SU-DHL-6 (cell line): Measurements from ENCODE around the gene MAST1.
A peak's percentile ranks its signal among the peaks of the same experiment; 100 is the strongest.

Experiments used
- H2AFZ ChIP-seq: fragments of 200-600 bp; sonication (generic); 2 replicates; pipeline ENCODE4 v1.6.1; 2014; ENCODE audit warnings: low read depth, mild to moderate bottlenecking, moderate library complexity, mixed read lengths, antibody characterized with exemption, low read length; ENCODE audit not compliant: severe bottlenecking
- H3F3A ChIP-seq: fragments of 200-600 bp; shearing (Covaris generic); 2 replicates; pipeline ENCODE4 v1.6.0; 2016; ENCODE audit warnings: antibody characterized with exemption, mild to moderate bottlenecking; ENCODE audit not compliant: insufficient read depth
- H3K27ac ChIP-seq: fragments of 200-600 bp; sonication (generic); 2 replicates; pipeline ENCODE4 v1.5.1; 2016; ENCODE audit warnings: low read depth, mild to moderate bottlenecking, low read length, moderate library complexity, mixed read lengths
- H3K27me3 ChIP-seq: fragments of 200-600 bp; sonication (generic), shearing (Covaris generic); 2 replicates; pipeline ENCODE4 v1.6.0; 2014; ENCODE audit warnings: mild to moderate bottlenecking, low read length
- H3K36me3 ChIP-seq: fragments of 200-600 bp; sonication (generic); 2 replicates; pipeline ENCODE4 v1.6.1; 2014; ENCODE audit warnings: mild to moderate bottlenecking, low read length, mixed read lengths
- H3K4me2 ChIP-seq: fragments of 300-600, 200-600 bp; shearing (Covaris generic), sonication (generic); 2 replicates; pipeline ENCODE4 v1.6.0; 2014; ENCODE audit warnings: low read length, low read depth, mild to moderate bottlenecking; ENCODE audit not compliant: poor library complexity, severe bottlenecking
- H3K4me3 ChIP-seq: fragments of 200-600 bp; sonication (generic); 2 replicates; pipeline ENCODE4 v1.5.1; 2014; ENCODE audit warnings: antibody characterized with exemption, low read length, mild to moderate bottlenecking, mixed read lengths; ENCODE audit not compliant: insufficient read depth, poor library complexity, severe bottlenecking
- H3K79me2 ChIP-seq: fragments of 200-600 bp; sonication (generic); 2 replicates; pipeline ENCODE4 v1.6.1; 2014; ENCODE audit warnings: mild to moderate bottlenecking, low read length, moderate library complexity; ENCODE audit not compliant: insufficient read depth
- H3K9ac ChIP-seq: fragments of 200-600 bp; sonication (generic); 2 replicates; pipeline ENCODE4 v1.7.0; 2014; ENCODE audit warnings: mild to moderate bottlenecking, low read length
- H3K9me2 ChIP-seq: fragments of 200-600 bp; sonication (generic); replicated peaks from 2 replicates; pipeline ENCODE4 v1.6.1; 2014; ENCODE audit warnings: low read length; ENCODE audit not compliant: insufficient read depth
- H3K9me3 ChIP-seq: fragments of 200-600 bp; sonication (generic); 2 replicates; pipeline ENCODE4 v1.6.1; 2014; ENCODE audit warnings: low read length, mixed read lengths; ENCODE audit not compliant: insufficient read depth
- H4K20me1 ChIP-seq: fragments of 200-600 bp; sonication (generic); 2 replicates; pipeline ENCODE4 v1.6.1; 2014; ENCODE audit warnings: low read depth, mild to moderate bottlenecking, antibody characterized with exemption, low read length, moderate library complexity, mixed read lengths
- EZH2phosphoT487 ChIP-seq: fragments of 200-600 bp; sonication (generic), shearing (Covaris generic); conservative IDR thresholded peaks from 2 replicates; pipeline ENCODE4 v1.6.1; 2018; ENCODE audit warnings: mild to moderate bottlenecking, antibody characterized with exemption, low read length, moderate library complexity, mixed read lengths
- TF ChIP-seq, protein P1 (sequence below): fragments of 200-600 bp; sonication (generic); IDR thresholded peaks from one replicate; pipeline ENCODE4 v1.5.1; 2017; ENCODE audit warnings: antibody characterized with exemption, mild to moderate bottlenecking, low read length, moderate library complexity; ENCODE audit not compliant: insufficient read depth, poor library complexity, severe bottlenecking

The MAST1 gene

DNA sequence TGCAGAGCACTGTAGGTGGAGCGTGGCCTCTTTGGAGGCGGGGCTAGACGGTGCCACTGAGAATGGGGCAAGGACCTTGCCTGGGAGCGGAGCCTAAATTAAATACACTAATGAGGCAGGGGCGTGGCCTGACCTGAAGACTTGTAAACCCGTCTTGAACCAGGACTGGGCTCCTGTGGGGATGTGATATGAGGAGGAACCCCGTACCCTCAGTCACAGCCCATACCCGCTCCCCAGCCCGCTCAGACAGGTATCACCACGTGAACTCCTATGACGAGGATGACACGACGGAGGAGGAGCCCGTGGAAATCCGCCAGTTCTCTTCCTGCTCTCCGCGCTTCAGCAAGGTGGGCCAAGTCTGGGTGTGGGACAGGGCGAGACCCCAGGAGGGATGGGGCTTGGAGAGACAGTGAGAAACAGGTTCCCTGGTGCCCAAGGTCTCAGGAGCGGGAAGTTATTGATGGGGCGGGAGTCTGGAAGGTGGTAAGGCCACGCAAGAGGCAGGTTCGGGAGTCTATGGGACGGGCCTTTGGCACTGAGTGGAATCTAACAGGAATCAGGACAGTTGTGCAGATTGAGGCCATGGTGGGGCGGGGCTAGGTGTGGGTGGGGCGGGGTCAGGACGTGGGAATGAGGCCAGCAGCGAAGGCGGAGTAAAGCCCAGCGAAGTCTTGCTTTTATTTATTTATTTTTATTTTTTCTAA is 28.3 kb downstream of the MAST1 start:
- H3K9me2 ChIP-seq, result no peaks in the 10 kb centered on the region
- no peaks in the 10 kb centered on the region for H3K79me2 ChIP-seq
- no peaks in the 10 kb centered on the region for H3K9me3 ChIP-seq
- no peak overlapping the region for H3K4me2 ChIP-seq
- no peak overlapping the region for H2AFZ ChIP-seq
- H3K27ac ChIP-seq, result no peak overlapping the region
- H3K9ac ChIP-seq, result no peak overlapping the region
- TF ChIP-seq, protein P1, sequence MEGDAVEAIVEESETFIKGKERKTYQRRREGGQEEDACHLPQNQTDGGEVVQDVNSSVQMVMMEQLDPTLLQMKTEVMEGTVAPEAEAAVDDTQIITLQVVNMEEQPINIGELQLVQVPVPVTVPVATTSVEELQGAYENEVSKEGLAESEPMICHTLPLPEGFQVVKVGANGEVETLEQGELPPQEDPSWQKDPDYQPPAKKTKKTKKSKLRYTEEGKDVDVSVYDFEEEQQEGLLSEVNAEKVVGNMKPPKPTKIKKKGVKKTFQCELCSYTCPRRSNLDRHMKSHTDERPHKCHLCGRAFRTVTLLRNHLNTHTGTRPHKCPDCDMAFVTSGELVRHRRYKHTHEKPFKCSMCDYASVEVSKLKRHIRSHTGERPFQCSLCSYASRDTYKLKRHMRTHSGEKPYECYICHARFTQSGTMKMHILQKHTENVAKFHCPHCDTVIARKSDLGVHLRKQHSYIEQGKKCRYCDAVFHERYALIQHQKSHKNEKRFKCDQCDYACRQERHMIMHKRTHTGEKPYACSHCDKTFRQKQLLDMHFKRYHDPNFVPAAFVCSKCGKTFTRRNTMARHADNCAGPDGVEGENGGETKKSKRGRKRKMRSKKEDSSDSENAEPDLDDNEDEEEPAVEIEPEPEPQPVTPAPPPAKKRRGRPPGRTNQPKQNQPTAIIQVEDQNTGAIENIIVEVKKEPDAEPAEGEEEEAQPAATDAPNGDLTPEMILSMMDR, result no peak
- TF ChIP-seq EZH2phosphoT487, result no peak
- H4K20me1 ChIP-seq, result no peaks in the 10 kb centered on the region
- no peak overlapping the region for H3K4me3 ChIP-seq
- H3K27me3 ChIP-seq, result no peaks in the 10 kb centered on the region
- H3K36me3 ChIP-seq, result no peaks in the 10 kb centered on the region
- H3F3A ChIP-seq, result no peaks in the 10 kb centered on the region

DNA sequence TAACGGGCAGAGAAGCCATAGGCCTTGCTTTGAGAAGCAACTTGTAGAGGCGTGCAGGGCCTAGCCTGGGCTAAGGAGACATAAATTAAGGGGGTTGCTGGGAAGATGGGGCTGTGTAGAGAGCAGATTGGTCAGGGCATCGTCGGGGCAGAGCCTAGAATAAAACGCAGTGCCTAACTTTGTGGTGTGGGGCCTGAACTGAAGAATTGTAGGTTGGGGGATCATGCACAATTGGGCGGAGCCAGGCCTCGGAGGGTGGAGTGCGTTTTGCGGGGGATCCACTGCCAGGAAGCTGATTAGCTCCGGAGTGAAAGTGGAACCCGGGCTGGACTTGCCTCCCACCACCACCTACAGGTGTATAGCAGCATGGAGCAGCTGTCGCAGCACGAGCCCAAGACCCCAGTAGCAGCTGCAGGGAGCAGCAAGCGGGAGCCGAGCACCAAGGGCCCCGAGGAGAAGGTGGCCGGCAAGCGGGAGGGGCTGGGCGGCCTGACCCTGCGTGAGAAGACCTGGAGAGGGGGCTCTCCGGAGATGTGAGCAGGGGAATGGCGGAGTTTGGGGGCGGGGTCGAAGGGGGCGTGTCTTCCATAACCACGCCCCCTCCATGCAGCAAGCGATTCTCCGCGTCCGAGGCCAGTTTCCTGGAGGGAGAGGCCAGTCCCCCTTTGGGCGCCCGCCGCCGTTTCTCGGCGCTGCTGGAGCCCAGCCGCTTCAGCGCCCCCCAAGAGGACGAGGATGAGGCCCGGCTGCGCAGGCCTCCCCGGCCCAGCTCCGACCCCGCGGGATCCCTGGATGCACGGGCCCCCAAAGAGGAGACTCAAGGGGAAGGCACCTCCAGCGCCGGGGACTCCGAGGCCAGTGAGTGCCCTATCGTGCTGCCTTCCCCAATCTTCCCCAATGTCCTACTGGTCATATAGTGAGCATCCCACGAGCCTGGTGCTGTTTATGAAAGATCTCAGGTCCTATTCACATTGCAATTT is 29.1 kb downstream of the MAST1 start:
- H3K4me3 ChIP-seq, result no peak overlapping the region
- no peaks in the 10 kb centered on the region for H3K9me3 ChIP-seq
- no peak overlapping the region for H3K27ac ChIP-seq
- H3F3A ChIP-seq, result peaks cover 5% of the 10 kb centered on the region; the same call in 1 of the 2 replicates
- no peaks in the 10 kb centered on the region for H3K36me3 ChIP-seq
- no peaks in the 10 kb centered on the region for H4K20me1 ChIP-seq
- no peak overlapping the region for H2AFZ ChIP-seq
- TF ChIP-seq, protein P1, result no peak
- TF ChIP-seq EZH2phosphoT487, result no peak
- no peak overlapping the region for H3K9ac ChIP-seq
- H3K9me2 ChIP-seq, result no peaks in the 10 kb centered on the region
- H3K27me3 ChIP-seq, result no peaks in the 10 kb centered on the region
- H3K4me2 ChIP-seq, result peak overlapping the region; percentile 13
- no peaks in the 10 kb centered on the region for H3K79me2 ChIP-seq

DNA sequence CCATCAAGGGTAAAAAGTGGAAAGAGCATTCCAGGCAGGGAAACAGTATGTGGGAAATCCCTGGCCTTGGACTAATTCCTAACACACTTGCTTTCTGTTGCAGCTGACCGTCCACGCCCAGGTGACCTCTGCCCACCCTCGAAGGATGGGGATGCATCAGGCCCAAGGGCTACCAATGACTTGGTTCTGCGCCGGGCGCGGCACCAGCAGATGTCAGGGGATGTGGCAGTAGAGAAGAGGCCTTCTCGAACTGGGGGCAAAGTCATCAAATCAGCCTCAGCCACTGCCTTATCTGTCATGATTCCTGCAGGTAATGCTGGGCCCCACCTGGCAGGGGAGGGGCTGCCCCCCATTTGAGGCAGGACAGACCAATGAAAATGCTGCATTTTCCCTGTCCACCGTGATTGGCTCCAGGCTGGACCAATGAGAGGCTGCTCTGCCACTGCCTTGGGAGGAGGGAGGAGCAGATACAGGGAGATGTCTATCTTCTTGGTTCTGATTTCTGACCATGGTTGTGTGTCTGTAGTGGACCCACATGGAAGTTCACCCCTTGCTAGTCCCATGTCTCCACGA is 30.3 kb downstream of the MAST1 start:
- H3K4me2 ChIP-seq, result no peak overlapping the region
- no peak overlapping the region for H3K4me3 ChIP-seq
- H3F3A ChIP-seq, result peaks cover 5% of the 10 kb centered on the region; the same call in 1 of the 2 replicates
- H3K9ac ChIP-seq, result no peak overlapping the region
- TF ChIP-seq, protein P1, result no peak
- TF ChIP-seq EZH2phosphoT487, result no peak
- H3K9me2 ChIP-seq, result no peaks in the 10 kb centered on the region
- no peak overlapping the region for H2AFZ ChIP-seq
- no peaks in the 10 kb centered on the region for H3K9me3 ChIP-seq
- H3K79me2 ChIP-seq, result no peaks in the 10 kb centered on the region
- no peaks in the 10 kb centered on the region for H3K36me3 ChIP-seq
- H4K20me1 ChIP-seq, result no peaks in the 10 kb centered on the region
- H3K27me3 ChIP-seq, result no peaks in the 10 kb centered on the region
- no peak overlapping the region for H3K27ac ChIP-seq
